Endothelial cell (in vitro differentiated cells): ENCODE measurements around the gene DAZAP1. TPM values are rescaled to one million over a fixed set of nuclear protein-coding genes. Genes with fewer than 3 reads are reported as not detected.
A peak's percentile ranks its signal among the peaks of the same experiment; 100 is the strongest.

Experiments
- DNase-seq: peaks from one replicate; pipeline ENCODE4 v3.0.0; 2021; ENCODE audit warnings: low spot score
- H3K27ac Mint-ChIP-seq: one replicate; pipeline ENCODE4 v1.8.0; 2021; ENCODE audit warnings: mixed read lengths, inconsistent platforms; ENCODE audit not compliant: unreplicated experiment
- H3K27me3 Mint-ChIP-seq: one replicate; pipeline ENCODE4 v1.8.0; 2021; ENCODE audit warnings: mild to moderate bottlenecking, moderate library complexity, mixed read lengths, inconsistent platforms; ENCODE audit not compliant: unreplicated experiment
- H3K36me3 Mint-ChIP-seq: one replicate; pipeline ENCODE4 v1.8.0; 2021; ENCODE audit warnings: mild to moderate bottlenecking, low read depth, mixed read lengths, inconsistent platforms; ENCODE audit not compliant: unreplicated experiment
- H3K4me1 Mint-ChIP-seq: one replicate; pipeline ENCODE4 v1.8.0; 2021; ENCODE audit warnings: mild to moderate bottlenecking, mixed read lengths, inconsistent platforms; ENCODE audit not compliant: unreplicated experiment
- H3K4me3 Mint-ChIP-seq: one replicate; pipeline ENCODE4 v1.8.0; 2021; ENCODE audit warnings: mild to moderate bottlenecking, mixed read lengths, inconsistent platforms; ENCODE audit not compliant: unreplicated experiment
- H3K9me3 Mint-ChIP-seq: one replicate; pipeline ENCODE4 v1.8.0; 2021; ENCODE audit warnings: mixed read lengths, inconsistent platforms; ENCODE audit not compliant: unreplicated experiment
- total RNA-seq: library from RNA; stranded (reverse); fragmentation: NEBNext Ultra II Directional; extraction: Animal tissue kit (Norgen Biotek cat#: 25700); gene quantifications from one replicate; pipeline ENCODE4 v1.2.1, GENCODE V29; 2021; ENCODE audit not compliant: unreplicated experiment
- TF ChIP-seq, protein P1 (sequence below): fragments of 200-600 bp; sonication (generic); IDR thresholded peaks from one replicate; pipeline ENCODE4 v1.5.0; 2021; ENCODE audit warnings: antibody characterized with exemption; ENCODE audit not compliant: unreplicated experiment

DAZAP1 gene
- total RNA-seq, 1 donor from 2014 or later, result 145 TPM

DNA sequence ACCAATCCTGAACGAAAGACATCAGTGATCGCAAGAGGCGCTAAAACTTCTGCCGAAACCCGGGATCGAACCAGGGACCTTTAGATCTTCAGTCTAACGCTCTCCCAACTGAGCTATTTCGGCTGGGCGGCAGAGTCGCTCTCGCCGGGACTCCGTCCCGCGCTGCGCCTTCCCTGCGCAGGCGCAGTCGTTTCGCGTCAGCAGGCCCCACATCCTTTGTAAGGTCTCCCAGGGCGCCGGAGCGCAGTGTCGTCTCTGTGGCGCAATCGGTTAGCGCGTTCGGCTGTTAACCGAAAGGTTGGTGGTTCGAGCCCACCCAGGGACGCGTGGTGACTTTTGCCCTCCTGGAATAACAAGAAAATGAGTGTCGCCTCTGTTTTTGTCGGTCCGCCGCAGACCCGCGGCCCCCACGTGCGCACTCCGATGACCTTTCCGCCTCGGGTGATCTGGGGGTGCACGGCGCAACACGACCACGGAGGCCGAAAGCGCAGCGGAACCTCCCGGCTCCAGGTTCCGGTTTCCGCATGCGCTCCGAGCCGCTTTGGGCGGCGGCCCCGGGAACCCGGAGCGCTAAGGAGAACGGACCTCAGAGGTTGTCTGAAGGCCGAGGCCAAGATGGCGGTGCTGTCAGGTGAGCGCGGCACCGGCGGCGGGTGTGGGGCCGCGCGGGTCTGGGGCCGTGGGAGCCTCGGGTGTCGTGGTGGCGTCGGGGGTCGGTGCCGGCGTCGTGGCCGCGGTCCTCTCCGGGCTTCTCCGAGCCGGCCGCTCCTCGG lies 23.9 kb upstream of the DAZAP1 start, which contains the start of gene NDUFS7:
NDUFS7 (plus strand) TSS at position 596 of the 773 bp plus-strand sequence; CDS start at position 616, 20 bp downstream.
- Mint-ChIP-seq H3K9me3 (no peaks in the 10 kb centered on the region), H3K36me3 (peaks cover 8% of the 10 kb centered on the region), H3K27me3 (peaks cover 21% of the 10 kb centered on the region), H3K4me3 (peak within 1 kb of the TSS; percentile 92), H3K4me1 (peaks cover 10% of the 10 kb centered on the region), H3K27ac (peak within 1 kb of the TSS; percentile 97)
- DNase-seq, result peak; percentile 92
- TF ChIP-seq, protein P1, sequence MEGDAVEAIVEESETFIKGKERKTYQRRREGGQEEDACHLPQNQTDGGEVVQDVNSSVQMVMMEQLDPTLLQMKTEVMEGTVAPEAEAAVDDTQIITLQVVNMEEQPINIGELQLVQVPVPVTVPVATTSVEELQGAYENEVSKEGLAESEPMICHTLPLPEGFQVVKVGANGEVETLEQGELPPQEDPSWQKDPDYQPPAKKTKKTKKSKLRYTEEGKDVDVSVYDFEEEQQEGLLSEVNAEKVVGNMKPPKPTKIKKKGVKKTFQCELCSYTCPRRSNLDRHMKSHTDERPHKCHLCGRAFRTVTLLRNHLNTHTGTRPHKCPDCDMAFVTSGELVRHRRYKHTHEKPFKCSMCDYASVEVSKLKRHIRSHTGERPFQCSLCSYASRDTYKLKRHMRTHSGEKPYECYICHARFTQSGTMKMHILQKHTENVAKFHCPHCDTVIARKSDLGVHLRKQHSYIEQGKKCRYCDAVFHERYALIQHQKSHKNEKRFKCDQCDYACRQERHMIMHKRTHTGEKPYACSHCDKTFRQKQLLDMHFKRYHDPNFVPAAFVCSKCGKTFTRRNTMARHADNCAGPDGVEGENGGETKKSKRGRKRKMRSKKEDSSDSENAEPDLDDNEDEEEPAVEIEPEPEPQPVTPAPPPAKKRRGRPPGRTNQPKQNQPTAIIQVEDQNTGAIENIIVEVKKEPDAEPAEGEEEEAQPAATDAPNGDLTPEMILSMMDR, result no peak

DNA sequence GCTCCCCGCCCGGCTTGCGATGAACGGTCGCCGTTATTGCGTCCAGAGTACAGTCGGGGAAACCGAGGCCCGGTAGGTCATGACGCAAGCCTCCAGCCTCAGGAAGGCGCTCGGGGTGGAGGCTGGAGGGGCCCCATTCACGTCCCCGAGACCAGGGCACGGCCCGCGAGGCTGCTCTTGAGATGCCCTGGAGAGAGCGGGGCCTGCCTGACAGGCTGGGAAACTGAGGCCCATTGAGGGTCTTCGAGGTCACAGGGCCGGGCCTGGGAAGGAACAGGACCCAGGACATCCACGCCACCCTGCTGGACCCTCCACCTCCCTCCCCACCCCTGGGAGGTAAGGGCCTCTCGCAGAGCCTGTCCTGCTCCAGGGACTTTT lies 23.3 kb upstream of the DAZAP1 start:
- H3K27ac Mint-ChIP-seq, result no peak overlapping the region
- TF ChIP-seq, protein P1, result no peak
- DNase-seq, result no peak
- H3K27me3 Mint-ChIP-seq, result peaks cover 21% of the 10 kb centered on the region
- peaks cover 10% of the 10 kb centered on the region for H3K4me1 Mint-ChIP-seq
- H3K9me3 Mint-ChIP-seq, result no peaks in the 10 kb centered on the region
- peak overlapping the region; percentile 87 for H3K4me3 Mint-ChIP-seq
- peaks cover 11% of the 10 kb centered on the region for H3K36me3 Mint-ChIP-seq

DNA sequence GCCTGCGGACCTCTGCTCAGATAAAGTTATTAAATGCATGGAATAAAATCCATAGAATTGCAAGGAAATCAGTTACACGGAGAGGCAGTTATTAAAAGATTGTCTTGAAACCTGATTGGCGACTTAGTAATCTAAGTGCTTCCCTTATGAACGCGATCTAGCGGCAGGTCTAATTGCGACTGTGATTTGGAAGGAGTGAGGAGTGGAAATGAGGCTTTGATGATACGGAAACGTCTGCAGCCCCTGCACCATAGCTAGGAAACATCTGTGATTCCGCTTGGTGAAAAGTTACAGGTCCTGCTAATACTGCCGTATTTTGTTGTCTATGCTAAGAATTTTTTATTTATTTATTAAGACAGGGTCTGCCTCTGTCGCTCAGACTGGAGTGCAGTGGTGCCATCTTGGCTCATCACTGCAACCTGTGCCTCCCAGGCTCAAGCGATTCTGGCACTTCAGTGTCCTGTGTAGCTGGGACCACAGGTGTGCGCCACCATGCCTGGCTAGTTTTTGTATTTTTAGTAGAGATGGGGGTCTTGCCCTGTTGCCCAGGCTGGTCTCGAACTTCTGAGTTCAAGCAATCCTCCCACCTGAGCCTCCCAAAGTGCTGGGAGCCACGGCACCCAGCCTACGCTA lies 22.8 kb upstream of the DAZAP1 start:
- Mint-ChIP-seq H3K4me1 (peaks cover 11% of the 10 kb centered on the region), H3K9me3 (no peaks in the 10 kb centered on the region), H3K27me3 (peaks cover 21% of the 10 kb centered on the region), H3K36me3 (peaks cover 15% of the 10 kb centered on the region), H3K27ac (peak overlapping the region; percentile 6), H3K4me3 (peak overlapping the region; percentile 87)
- no peak for DNase-seq
- TF ChIP-seq, protein P1, result no peak

DNA sequence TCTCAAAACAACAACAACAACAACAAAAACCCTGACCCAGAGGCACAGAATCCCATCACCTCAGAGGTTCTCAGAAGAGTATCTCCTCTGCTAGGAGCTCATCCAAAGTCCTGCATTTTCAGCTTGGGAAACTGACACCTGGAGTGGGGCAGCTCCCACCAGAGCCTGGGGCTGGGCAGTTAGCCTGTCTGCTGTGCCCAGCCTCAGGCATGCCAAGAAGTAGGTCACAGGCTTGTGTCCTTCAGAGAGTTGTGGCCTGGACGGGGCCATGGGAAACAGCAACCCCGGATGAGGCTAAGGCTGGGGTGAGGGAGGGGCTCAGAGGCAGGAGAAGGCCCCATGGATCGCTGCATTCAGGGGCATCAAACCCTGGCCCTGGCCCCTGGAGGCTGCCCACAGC lies 21.6 kb upstream of the DAZAP1 start:
- Mint-ChIP-seq H3K9me3 (no peaks in the 10 kb centered on the region), H3K4me1 (peaks cover 11% of the 10 kb centered on the region), H3K27me3 (peaks cover 16% of the 10 kb centered on the region), H3K36me3 (peaks cover 16% of the 10 kb centered on the region), H3K4me3 (no peak overlapping the region), H3K27ac (no peak overlapping the region)
- TF ChIP-seq, protein P1, result no peak
- DNase-seq, result no peak
